WTC11 (cell line): Measurements from ENCODE around the gene MDGA2. TPM values are rescaled to one million over a fixed set of nuclear protein-coding genes. Genes with fewer than 3 reads are reported as not detected.
"Not testable (repeated sequence)": the region's sequence is repeated elsewhere in the genome, so short reads cannot be mapped to it uniquely, and the experiment has no call there.

Experiments
- ATAC-seq: fragments of 200-7000 bp; cut with Tn5 transposase; 2 replicates; pipeline ENCODE4 v1.10.0; 2021; ENCODE audit warnings: mild to moderate bottlenecking, moderate library complexity
- CTCF ChIA-PET: fragments of 300-600 bp; sonication (Branson Sonifier 250); formaldehyde crosslinking; loops from one replicate; lab custom pipeline; 2021; ENCODE audit warnings: antibody characterized with exemption; lab: Charles Lee
- POLR2A ChIA-PET: fragments of 350-600 bp; sonication (Branson Sonifier 250); formaldehyde crosslinking; loops from one replicate; lab custom pipeline; 2021; ENCODE audit warnings: antibody characterized with exemption; lab: Charles Lee
- DNase-seq: peaks from one replicate; pipeline ENCODE4 v3.0.0; 2021; ENCODE audit warnings: low spot score
- H3K27ac Mint-ChIP-seq: 2 replicates; pipeline ENCODE4 v1.8.0; 2021; ENCODE audit warnings: mixed read lengths
- H3K27me3 Mint-ChIP-seq: 2 replicates; pipeline ENCODE4 v1.8.0; 2021; ENCODE audit warnings: low read depth, mild to moderate bottlenecking, moderate library complexity, mixed read lengths
- H3K36me3 Mint-ChIP-seq: 2 replicates; pipeline ENCODE4 v1.8.0; 2021; ENCODE audit warnings: mixed read lengths
- H3K4me1 Mint-ChIP-seq: 2 replicates; pipeline ENCODE4 v1.8.0; 2022; ENCODE audit warnings: mixed read lengths
- H3K4me3 Mint-ChIP-seq: 2 replicates; pipeline ENCODE4 v1.8.0; 2021; ENCODE audit warnings: mild to moderate bottlenecking, moderate library complexity, mixed read lengths
- H3K9me3 Mint-ChIP-seq: 2 replicates; pipeline ENCODE4 v1.8.0; 2021; ENCODE audit warnings: mixed read lengths
- CREB1 ChIP-seq: sonication (generic); formaldehyde crosslinking; IDR thresholded peaks from 2 replicates; pipeline ENCODE4 v1.8.0; 2023; ENCODE audit warnings: mild to moderate bottlenecking, missing genetic modification reagents
- ELF4 ChIP-seq: sonication (generic); formaldehyde crosslinking; IDR thresholded peaks from 2 replicates; pipeline ENCODE4 v1.8.1; 2022; ENCODE audit warnings: low read depth, mild to moderate bottlenecking, moderate library complexity, missing genetic modification reagents
- ETV6 ChIP-seq: sonication (generic); formaldehyde crosslinking; IDR thresholded peaks from 2 replicates; pipeline ENCODE4 v1.8.1; 2022; ENCODE audit warnings: mild to moderate bottlenecking, missing genetic modification reagents
- FOXJ3 ChIP-seq: sonication (generic); formaldehyde crosslinking; IDR thresholded peaks from 2 replicates; pipeline ENCODE4 v1.9.0; 2021; ENCODE audit warnings: missing genetic modification reagents, mild to moderate bottlenecking, borderline replicate concordance
- FOXP1 ChIP-seq: sonication (generic); formaldehyde crosslinking; IDR thresholded peaks from 2 replicates; pipeline ENCODE4 v1.8.0; 2022; ENCODE audit warnings: missing genetic modification reagents, mild to moderate bottlenecking, moderate library complexity, borderline replicate concordance
- GTF2I ChIP-seq: fragments of 250-450 bp; sonication (Bioruptor Pico); conservative IDR thresholded peaks from 2 replicates; pipeline ENCODE4 v1.4.0; 2021; ENCODE audit warnings: mild to moderate bottlenecking
- MYBL2 ChIP-seq: sonication (generic); formaldehyde crosslinking; IDR thresholded peaks from 2 replicates; pipeline ENCODE4 v1.8.1; 2023; ENCODE audit warnings: mild to moderate bottlenecking, moderate library complexity, missing genetic modification reagents
- NFE2L1 ChIP-seq: sonication (generic); formaldehyde crosslinking; IDR thresholded peaks from 2 replicates; pipeline ENCODE4 v1.8.1; 2023; ENCODE audit warnings: missing genetic modification reagents
- RELA ChIP-seq: sonication (generic); formaldehyde crosslinking; IDR thresholded peaks from 2 replicates; pipeline ENCODE4 v1.8.1; 2022; ENCODE audit warnings: missing genetic modification reagents, mild to moderate bottlenecking, borderline replicate concordance
- SMAD3 ChIP-seq: sonication (generic); formaldehyde crosslinking; IDR thresholded peaks from 2 replicates; pipeline ENCODE4 v1.8.0; 2022; ENCODE audit warnings: missing genetic modification reagents, mild to moderate bottlenecking, borderline replicate concordance
- TEAD1 ChIP-seq: sonication (generic); formaldehyde crosslinking; IDR thresholded peaks from 2 replicates; pipeline ENCODE4 v1.8.0; 2022; ENCODE audit warnings: mild to moderate bottlenecking, missing genetic modification reagents
- TEAD4 ChIP-seq: sonication (generic); formaldehyde crosslinking; IDR thresholded peaks from 2 replicates; pipeline ENCODE4 v1.8.0; 2022; ENCODE audit warnings: mild to moderate bottlenecking, missing genetic modification reagents
- TP53 ChIP-seq: sonication (generic); formaldehyde crosslinking; IDR thresholded peaks from 2 replicates; pipeline ENCODE4 v1.8.1; 2023; ENCODE audit warnings: mild to moderate bottlenecking, missing genetic modification reagents
- ZBTB21 ChIP-seq: sonication (generic); formaldehyde crosslinking; IDR thresholded peaks from 2 replicates; pipeline ENCODE4 v1.8.1; 2023; ENCODE audit warnings: mild to moderate bottlenecking, missing genetic modification reagents, borderline replicate concordance
- ZNF121 ChIP-seq: sonication (generic); formaldehyde crosslinking; IDR thresholded peaks from 2 replicates; pipeline ENCODE4 v1.8.0; 2023; ENCODE audit warnings: missing genetic modification reagents
- ZNF138 ChIP-seq: sonication (generic); formaldehyde crosslinking; conservative IDR thresholded peaks from 2 replicates; pipeline ENCODE4 v1.8.1; 2022; ENCODE audit warnings: mild to moderate bottlenecking, moderate library complexity, missing genetic modification reagents
- ZNF396 ChIP-seq: fragments of 250-450 bp; sonication (Bioruptor Pico); IDR thresholded peaks from 2 replicates; pipeline ENCODE4 v1.8.0; 2021; ENCODE audit warnings: mild to moderate bottlenecking, moderate library complexity, borderline replicate concordance
- ZNF423 ChIP-seq: fragments of 250-450 bp; sonication (Bioruptor Pico); IDR thresholded peaks from 2 replicates; pipeline ENCODE4 v2.1.2; 2022; ENCODE audit warnings: mild to moderate bottlenecking, moderate library complexity
- total RNA-seq: library from RNA; stranded (reverse); gene quantifications from 3 replicates; pipeline ENCODE4 v1.2.3, GENCODE V29; 2021
- TF ChIP-seq, protein P1 (sequence below): sonication (generic); formaldehyde crosslinking; IDR thresholded peaks from 2 replicates; pipeline ENCODE4 v1.8.1; 2022; ENCODE audit warnings: low read depth, missing genetic modification reagents, borderline replicate concordance
- TF ChIP-seq, protein P2 (sequence below): fragments of 200-600 bp; IDR thresholded peaks from 2 replicates; pipeline ENCODE4 v1.8.0; 2022; ENCODE audit warnings: antibody characterized with exemption
- TF ChIP-seq, protein P3 (sequence below): fragments of 250-450 bp; sonication (Bioruptor Pico); conservative IDR thresholded peaks from 2 replicates; pipeline ENCODE4 v1.9.0; 2021; ENCODE audit warnings: mild to moderate bottlenecking
- TF ChIP-seq, protein P4 (sequence below): sonication (generic); formaldehyde crosslinking; IDR thresholded peaks from 2 replicates; pipeline ENCODE4 v1.8.1; 2023; ENCODE audit warnings: mild to moderate bottlenecking, missing genetic modification reagents, borderline replicate concordance
- TF ChIP-seq, protein P5 (sequence below): sonication (generic); formaldehyde crosslinking; IDR thresholded peaks from 2 replicates; pipeline ENCODE4 v1.8.1; 2023; ENCODE audit warnings: mild to moderate bottlenecking, missing genetic modification reagents, moderate library complexity

The MDGA2 gene
- total RNA-seq, 1 experiment from 2014 or later = 4.9 TPM

DNA sequence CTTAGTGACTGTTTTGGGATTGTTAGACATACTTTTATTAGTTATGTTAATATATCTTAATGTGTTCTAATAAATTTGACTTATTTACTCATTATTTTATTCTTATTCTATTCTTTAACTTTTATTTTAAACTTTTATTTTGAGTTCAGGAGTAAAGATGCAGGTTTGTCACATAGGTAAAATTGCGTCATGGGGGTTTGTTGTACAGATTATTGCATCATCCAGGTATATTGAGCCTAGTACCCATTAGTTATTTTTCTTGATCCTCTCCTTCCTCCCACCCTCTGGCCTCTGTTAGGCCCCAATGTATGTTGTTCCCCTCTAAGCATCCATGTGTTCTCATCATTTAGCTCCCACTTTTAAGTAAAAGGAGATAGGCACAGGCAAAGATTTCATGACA, 495.5 kb downstream of the MDGA2 start:
- Mint-ChIP-seq H3K4me3 (no peak overlapping the region), H3K27ac (no peak overlapping the region), H3K4me1 (no peaks in the 10 kb centered on the region), H3K36me3 (peaks cover 4% of the 10 kb centered on the region; the same call in 1 of the 2 replicates), H3K9me3 (peaks cover 13% of the 10 kb centered on the region), H3K27me3 (peaks cover 2% of the 10 kb centered on the region; the same call in 1 of the 2 replicates)
- no peak for TF ChIP-seq ZNF138
- ChIA-PET POLR2A (no interaction called here), CTCF (no interaction called here)
- no peak for DNase-seq
- no peak for ATAC-seq

DNA sequence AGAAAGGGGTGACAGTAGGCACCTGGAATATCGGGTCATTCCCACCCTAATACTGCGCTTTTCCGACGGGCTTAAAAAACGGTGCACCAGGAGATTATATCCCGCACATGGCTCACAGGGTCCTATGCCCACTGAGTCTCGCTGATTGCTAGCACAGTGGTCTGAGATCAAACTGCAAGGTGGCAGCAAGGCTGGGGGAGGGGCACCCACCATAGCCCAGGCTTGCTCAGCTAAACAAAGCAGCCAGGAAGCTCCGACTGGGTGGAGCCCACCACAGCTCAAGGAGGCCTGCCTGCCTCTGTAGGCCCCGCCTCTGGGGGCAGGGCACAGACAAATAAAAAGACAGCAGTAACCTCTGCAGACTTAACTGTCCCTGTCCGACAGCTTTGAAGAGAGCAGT, 503.5 kb downstream of the MDGA2 start:
- DNase-seq, H3K4me3 Mint-ChIP-seq, H3K27me3 Mint-ChIP-seq, ATAC-seq, H3K4me1 Mint-ChIP-seq, CTCF ChIA-PET, H3K27ac Mint-ChIP-seq, POLR2A ChIA-PET: not testable (repeated sequence)
- Mint-ChIP-seq H3K36me3 (peaks cover 36% of the 10 kb centered on the region), H3K9me3 (peaks cover 46% of the 10 kb centered on the region)

DNA sequence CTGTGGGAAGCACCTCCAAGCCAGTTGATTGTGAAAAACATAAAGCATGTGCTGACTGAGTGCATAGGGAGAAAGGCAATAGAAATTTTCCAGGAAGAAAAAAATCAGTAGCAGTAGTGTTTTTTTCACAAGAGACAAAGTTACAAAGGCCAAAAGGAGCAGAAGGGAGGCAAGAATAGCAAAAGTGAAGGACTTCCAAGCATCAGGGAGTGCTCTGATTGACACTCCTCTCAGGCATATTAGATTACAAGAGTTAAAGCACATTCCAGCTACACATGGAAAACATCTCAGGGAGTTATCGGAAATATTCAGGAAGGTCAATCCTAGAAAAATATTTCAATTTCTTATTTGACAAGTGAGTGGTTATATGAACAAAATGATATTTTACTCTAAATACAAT, 508.0 kb downstream of the MDGA2 start:
- CTCF ChIA-PET = no interaction called here
- ATAC-seq = no peak

DNA sequence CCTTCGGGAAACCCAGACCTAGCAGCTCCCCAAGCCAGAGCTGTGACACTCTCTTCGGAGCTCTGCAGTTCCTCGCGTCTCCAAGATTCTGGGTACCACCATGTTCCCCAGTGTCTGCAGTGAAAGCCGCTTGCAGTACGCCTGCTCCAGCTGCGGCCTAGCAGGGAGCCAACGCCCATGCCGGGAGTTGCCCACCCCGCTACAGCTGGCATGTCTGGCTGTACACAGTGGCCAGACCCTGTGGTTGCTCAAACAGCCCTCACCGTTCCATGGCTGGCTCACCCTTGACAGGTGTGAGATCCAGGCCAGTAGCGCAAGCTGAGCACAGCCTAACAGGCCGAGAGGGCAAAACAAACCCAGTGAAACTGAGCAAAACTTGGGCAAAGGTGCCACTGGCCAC, 520.0 kb downstream of the MDGA2 start:
- Mint-ChIP-seq H3K27me3 (no peaks in the 10 kb centered on the region), H3K4me3 (no peak overlapping the region), H3K9me3 (peaks cover 23% of the 10 kb centered on the region), H3K4me1 (peaks cover 3% of the 10 kb centered on the region; the same call in 1 of the 2 replicates), H3K36me3 (0 out of 2 replicates have a peak, but pooled peaks cover 3% of the 10 kb centered on the region), H3K27ac (no peak overlapping the region)
- ChIA-PET CTCF (no interaction called here), POLR2A (no interaction called here)
- DNase-seq = no peak
- no peak for ATAC-seq
- TF ChIP-seq, protein P1, sequence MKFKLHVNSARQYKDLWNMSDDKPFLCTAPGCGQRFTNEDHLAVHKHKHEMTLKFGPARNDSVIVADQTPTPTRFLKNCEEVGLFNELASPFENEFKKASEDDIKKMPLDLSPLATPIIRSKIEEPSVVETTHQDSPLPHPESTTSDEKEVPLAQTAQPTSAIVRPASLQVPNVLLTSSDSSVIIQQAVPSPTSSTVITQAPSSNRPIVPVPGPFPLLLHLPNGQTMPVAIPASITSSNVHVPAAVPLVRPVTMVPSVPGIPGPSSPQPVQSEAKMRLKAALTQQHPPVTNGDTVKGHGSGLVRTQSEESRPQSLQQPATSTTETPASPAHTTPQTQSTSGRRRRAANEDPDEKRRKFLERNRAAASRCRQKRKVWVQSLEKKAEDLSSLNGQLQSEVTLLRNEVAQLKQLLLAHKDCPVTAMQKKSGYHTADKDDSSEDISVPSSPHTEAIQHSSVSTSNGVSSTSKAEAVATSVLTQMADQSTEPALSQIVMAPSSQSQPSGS (CRISPR knock-in tag) = no peak
- TF ChIP-seq TEAD1 (CRISPR knock-in tag) = no peak
- TF ChIP-seq ZNF396 (CRISPR knock-in tag) = no peak
- TF ChIP-seq, protein P2, sequence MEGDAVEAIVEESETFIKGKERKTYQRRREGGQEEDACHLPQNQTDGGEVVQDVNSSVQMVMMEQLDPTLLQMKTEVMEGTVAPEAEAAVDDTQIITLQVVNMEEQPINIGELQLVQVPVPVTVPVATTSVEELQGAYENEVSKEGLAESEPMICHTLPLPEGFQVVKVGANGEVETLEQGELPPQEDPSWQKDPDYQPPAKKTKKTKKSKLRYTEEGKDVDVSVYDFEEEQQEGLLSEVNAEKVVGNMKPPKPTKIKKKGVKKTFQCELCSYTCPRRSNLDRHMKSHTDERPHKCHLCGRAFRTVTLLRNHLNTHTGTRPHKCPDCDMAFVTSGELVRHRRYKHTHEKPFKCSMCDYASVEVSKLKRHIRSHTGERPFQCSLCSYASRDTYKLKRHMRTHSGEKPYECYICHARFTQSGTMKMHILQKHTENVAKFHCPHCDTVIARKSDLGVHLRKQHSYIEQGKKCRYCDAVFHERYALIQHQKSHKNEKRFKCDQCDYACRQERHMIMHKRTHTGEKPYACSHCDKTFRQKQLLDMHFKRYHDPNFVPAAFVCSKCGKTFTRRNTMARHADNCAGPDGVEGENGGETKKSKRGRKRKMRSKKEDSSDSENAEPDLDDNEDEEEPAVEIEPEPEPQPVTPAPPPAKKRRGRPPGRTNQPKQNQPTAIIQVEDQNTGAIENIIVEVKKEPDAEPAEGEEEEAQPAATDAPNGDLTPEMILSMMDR = no peak
- no peak for TF ChIP-seq RELA
- no peak for TF ChIP-seq ELF4
- no peak for TF ChIP-seq ZNF121 (CRISPR knock-in tag)
- TF ChIP-seq, protein P3, sequence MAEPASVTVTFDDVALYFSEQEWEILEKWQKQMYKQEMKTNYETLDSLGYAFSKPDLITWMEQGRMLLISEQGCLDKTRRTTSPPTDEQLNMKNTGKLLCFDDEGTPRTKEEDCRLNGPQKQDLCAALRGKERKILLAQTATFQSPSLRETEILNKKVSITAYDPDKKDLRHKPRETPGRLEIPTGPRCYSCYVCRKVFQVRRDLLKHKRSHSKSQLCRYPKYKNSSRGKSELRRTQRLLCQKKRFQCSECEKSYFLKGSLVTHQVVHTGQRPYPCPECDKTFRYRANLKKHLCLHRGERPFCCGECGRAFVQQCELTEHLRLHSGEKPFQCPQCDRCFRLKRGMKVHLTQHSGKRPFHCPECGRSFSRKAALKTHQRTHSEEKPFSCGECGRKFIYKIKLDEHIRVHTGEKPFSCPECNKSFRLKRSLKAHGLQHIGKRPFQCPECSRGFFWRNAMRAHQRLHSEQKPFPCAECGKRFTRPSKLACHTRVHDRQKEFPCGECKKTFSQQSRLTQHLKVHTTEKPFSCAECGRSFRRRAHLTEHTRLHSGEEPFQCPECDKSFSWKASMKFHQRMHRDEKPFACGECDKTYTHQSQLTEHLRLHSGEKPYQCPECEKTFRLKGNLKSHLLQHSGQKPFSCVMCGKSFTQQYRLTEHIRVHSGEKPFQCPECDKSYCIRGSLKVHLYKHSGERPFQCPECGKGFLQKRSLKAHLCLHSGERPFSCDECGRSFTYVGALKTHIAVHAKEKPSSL (CRISPR knock-in tag) = no peak
- TF ChIP-seq SMAD3 (CRISPR knock-in tag) = no peak
- no peak for TF ChIP-seq TEAD4 (CRISPR knock-in tag)
- TF ChIP-seq TP53 (CRISPR knock-in tag) = no peak
- TF ChIP-seq, protein P4, sequence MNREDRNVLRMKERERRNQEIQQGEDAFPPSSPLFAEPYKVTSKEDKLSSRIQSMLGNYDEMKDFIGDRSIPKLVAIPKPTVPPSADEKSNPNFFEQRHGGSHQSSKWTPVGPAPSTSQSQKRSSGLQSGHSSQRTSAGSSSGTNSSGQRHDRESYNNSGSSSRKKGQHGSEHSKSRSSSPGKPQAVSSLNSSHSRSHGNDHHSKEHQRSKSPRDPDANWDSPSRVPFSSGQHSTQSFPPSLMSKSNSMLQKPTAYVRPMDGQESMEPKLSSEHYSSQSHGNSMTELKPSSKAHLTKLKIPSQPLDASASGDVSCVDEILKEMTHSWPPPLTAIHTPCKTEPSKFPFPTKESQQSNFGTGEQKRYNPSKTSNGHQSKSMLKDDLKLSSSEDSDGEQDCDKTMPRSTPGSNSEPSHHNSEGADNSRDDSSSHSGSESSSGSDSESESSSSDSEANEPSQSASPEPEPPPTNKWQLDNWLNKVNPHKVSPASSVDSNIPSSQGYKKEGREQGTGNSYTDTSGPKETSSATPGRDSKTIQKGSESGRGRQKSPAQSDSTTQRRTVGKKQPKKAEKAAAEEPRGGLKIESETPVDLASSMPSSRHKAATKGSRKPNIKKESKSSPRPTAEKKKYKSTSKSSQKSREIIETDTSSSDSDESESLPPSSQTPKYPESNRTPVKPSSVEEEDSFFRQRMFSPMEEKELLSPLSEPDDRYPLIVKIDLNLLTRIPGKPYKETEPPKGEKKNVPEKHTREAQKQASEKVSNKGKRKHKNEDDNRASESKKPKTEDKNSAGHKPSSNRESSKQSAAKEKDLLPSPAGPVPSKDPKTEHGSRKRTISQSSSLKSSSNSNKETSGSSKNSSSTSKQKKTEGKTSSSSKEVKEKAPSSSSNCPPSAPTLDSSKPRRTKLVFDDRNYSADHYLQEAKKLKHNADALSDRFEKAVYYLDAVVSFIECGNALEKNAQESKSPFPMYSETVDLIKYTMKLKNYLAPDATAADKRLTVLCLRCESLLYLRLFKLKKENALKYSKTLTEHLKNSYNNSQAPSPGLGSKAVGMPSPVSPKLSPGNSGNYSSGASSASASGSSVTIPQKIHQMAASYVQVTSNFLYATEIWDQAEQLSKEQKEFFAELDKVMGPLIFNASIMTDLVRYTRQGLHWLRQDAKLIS = no peak
- TF ChIP-seq ZNF423 (CRISPR knock-in tag) = no peak
- no peak for TF ChIP-seq GTF2I (CRISPR knock-in tag)
- TF ChIP-seq NFE2L1 (CRISPR knock-in tag) = no peak
- TF ChIP-seq ETV6 (CRISPR knock-in tag) = no peak
- TF ChIP-seq FOXP1 (CRISPR knock-in tag) = no peak
- TF ChIP-seq ZBTB21 (CRISPR knock-in tag) = no peak
- TF ChIP-seq, protein P5, sequence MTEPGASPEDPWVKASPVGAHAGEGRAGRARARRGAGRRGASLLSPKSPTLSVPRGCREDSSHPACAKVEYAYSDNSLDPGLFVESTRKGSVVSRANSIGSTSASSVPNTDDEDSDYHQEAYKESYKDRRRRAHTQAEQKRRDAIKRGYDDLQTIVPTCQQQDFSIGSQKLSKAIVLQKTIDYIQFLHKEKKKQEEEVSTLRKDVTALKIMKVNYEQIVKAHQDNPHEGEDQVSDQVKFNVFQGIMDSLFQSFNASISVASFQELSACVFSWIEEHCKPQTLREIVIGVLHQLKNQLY (CRISPR knock-in tag) = no peak

More for the DNA sequence above, 508.0 kb downstream of the MDGA2 start:
- no peak overlapping the region for H3K4me3 Mint-ChIP-seq
- POLR2A ChIA-PET = no interaction called here
- H3K9me3 Mint-ChIP-seq = peaks cover 36% of the 10 kb centered on the region
- H3K4me1 Mint-ChIP-seq = no peaks in the 10 kb centered on the region
- no peak overlapping the region for H3K27ac Mint-ChIP-seq
- TF ChIP-seq MYBL2 (no peak), CREB1 (CRISPR knock-in tag) (no peak), TP53 (CRISPR knock-in tag) (no peak), FOXJ3 (CRISPR knock-in tag) (no peak)
- H3K36me3 Mint-ChIP-seq = peaks cover 29% of the 10 kb centered on the region
- H3K27me3 Mint-ChIP-seq = no peaks in the 10 kb centered on the region
- DNase-seq = no peak
